ENCODE measurements around the gene ARL6IP4.

ARL6IP4 gene

GRCh38 chr12:122997343-122998250 is 17.1 kb downstream of the ARL6IP4 start:
- TF ChIP-seq MAX (IDR thresholded peaks at IDR 0.05) = no peak

DNA sequence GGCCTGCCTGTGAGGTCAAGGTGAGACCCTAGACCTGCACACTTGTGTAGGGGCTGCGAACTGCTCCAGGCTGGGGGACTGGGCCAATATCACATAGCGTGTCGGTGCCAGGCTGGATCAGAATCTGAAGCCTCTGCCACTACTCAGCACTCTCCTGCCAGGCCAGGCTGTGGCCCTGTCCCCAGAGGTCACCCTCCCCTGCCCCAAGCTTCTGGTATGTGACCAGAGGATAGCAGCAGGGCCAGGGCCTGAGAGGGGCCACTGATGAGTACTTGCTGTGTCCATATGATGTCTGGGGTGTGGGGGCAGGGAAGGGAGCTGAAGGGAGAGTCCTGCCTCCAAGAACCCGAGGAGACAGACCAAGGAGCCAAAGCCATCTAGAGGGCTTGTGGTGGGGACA is 17.8 kb downstream of the ARL6IP4 start:
- no peak for TF ChIP-seq CREB1 (IDR thresholded peaks at IDR 0.05; ENCODE audit: low read depth)
- no peak for TF ChIP-seq ZBTB7A (IDR thresholded peaks at IDR 0.05; ENCODE audit: low read depth)
- TF ChIP-seq RAD21 (IDR thresholded peaks at IDR 0.05; ENCODE audit: low read depth) = no peak
- TF ChIP-seq MAX (IDR thresholded peaks at IDR 0.05) = no peak
- no peak for TF ChIP-seq NFIC (IDR thresholded peaks at IDR 0.05)
- no peak for TF ChIP-seq YY1 (IDR thresholded peaks at IDR 0.05; ENCODE audit: low read depth)
- TF ChIP-seq TEAD4 (IDR thresholded peaks at IDR 0.05) = no peak
- TF ChIP-seq EP300 (IDR thresholded peaks at IDR 0.05; ENCODE audit: borderline replicate concordance) = no peak
- no peak for TF ChIP-seq TCF12 (IDR thresholded peaks at IDR 0.05; ENCODE audit: low read depth)
- TF ChIP-seq FOXM1 (IDR thresholded peaks at IDR 0.05; ENCODE audit: borderline replicate concordance, low read depth) = no peak
- TF ChIP-seq REST (IDR thresholded peaks at IDR 0.05; ENCODE audit: low read depth) = no peak
- TF ChIP-seq TAF1 (IDR thresholded peaks at IDR 0.05; ENCODE audit: low read depth) = no peak
- TF ChIP-seq EGR1 (IDR thresholded peaks at IDR 0.05) = no peak
- TF ChIP-seq USF1 (IDR thresholded peaks at IDR 0.05) = no peak
- no peak for TF ChIP-seq CEBPB (IDR thresholded peaks at IDR 0.05)

DNA sequence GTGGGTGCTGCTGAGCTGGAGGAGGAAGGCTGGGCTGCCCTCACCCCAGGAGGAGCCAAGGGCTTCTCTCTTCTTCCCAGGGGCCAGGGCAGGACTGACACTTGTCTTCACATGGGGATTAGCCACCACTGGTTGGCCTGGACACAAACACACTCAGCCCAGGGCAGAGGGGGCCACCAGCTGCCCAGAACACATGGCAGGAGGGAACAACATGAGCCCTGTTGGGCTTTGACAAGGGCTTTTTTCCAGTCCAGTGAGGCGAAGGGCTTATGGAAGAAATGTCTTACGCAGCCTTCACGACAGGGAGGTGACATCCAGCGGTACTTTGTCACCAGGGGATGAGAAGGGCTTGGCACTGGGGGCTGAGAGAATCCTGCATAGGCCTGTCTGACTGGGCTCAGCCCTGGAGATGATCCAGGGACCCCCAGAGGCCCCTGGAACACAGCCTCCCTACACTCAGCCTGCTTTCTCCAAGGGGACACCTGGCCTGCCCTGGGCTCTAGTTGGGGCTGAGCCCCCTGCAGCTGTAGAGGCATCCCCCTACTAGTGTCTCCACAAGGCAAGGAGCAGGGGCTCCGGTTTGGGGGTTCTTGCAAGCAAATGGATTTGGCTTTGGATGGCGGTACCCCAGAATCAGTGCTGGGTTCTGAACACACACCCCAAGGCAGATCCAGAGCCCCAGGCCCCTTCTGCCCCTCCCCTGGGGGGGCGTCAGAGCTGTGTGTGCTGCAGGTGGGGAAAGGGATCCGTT is 18.9 kb downstream of the ARL6IP4 start:
- no peak for TF ChIP-seq MAX (IDR thresholded peaks at IDR 0.05)
- no peak for TF ChIP-seq TEAD4 (IDR thresholded peaks at IDR 0.05)
- no peak for TF ChIP-seq ZBTB7A (IDR thresholded peaks at IDR 0.05; ENCODE audit: low read depth)
- no peak for TF ChIP-seq NFIC (IDR thresholded peaks at IDR 0.05)
- no peak for TF ChIP-seq FOXM1 (IDR thresholded peaks at IDR 0.05; ENCODE audit: borderline replicate concordance, low read depth)
- no peak for TF ChIP-seq REST (IDR thresholded peaks at IDR 0.05; ENCODE audit: low read depth)
- TF ChIP-seq USF1 (IDR thresholded peaks at IDR 0.05) = no peak
- no peak for TF ChIP-seq TAF1 (IDR thresholded peaks at IDR 0.05; ENCODE audit: low read depth)
- TF ChIP-seq EGR1 (IDR thresholded peaks at IDR 0.05) = no peak
- TF ChIP-seq YY1 (IDR thresholded peaks at IDR 0.05; ENCODE audit: low read depth) = no peak
- TF ChIP-seq EP300 (IDR thresholded peaks at IDR 0.05; ENCODE audit: borderline replicate concordance) = no peak

GRCh38 chr12:122999986-123000420 is 19.5 kb downstream of the ARL6IP4 start:
- TF ChIP-seq CREB1 (IDR thresholded peaks at IDR 0.05; ENCODE audit: low read depth) (no peak), TAF1 (IDR thresholded peaks at IDR 0.05; ENCODE audit: low read depth) (no peak), USF1 (IDR thresholded peaks at IDR 0.05) (no peak), YY1 (IDR thresholded peaks at IDR 0.05; ENCODE audit: low read depth) (no peak), CEBPB (IDR thresholded peaks at IDR 0.05) (no peak), TEAD4 (IDR thresholded peaks at IDR 0.05) (no peak), EGR1 (IDR thresholded peaks at IDR 0.05) (no peak), TCF12 (IDR thresholded peaks at IDR 0.05; ENCODE audit: low read depth) (no peak), FOXM1 (IDR thresholded peaks at IDR 0.05; ENCODE audit: borderline replicate concordance, low read depth) (no peak), ZBTB7A (IDR thresholded peaks at IDR 0.05; ENCODE audit: low read depth) (no peak), REST (IDR thresholded peaks at IDR 0.05; ENCODE audit: low read depth) (no peak), EP300 (IDR thresholded peaks at IDR 0.05; ENCODE audit: borderline replicate concordance) (no peak), NFIC (IDR thresholded peaks at IDR 0.05) (no peak), MAX (IDR thresholded peaks at IDR 0.05) (no peak), RAD21 (IDR thresholded peaks at IDR 0.05; ENCODE audit: low read depth) (no peak)
